Metanephros (tissue), 1 donor: ENCODE results near the gene SNAP91. TPM values are rescaled to one million over a fixed set of nuclear protein-coding genes. Genes with fewer than 3 reads are reported as not detected.

Experiments
- total RNA-seq: library from RNA; depleted of rRNA; stranded (reverse); fragments of >200 nt; gene quantifications from one replicate; pipeline ENCODE4 v1.2.3, GENCODE V29; 2014

SNAP91 gene
- total RNA-seq = 2.3 TPM

GRCh38 chr6:83708970-83709747 lies at the start of gene SNAP91:
Gene SNAP91, minus strand, starts transcription at chr6:83709101. Its CDS starts 1,174 bp downstream, at chr6:83707927.

DNA sequence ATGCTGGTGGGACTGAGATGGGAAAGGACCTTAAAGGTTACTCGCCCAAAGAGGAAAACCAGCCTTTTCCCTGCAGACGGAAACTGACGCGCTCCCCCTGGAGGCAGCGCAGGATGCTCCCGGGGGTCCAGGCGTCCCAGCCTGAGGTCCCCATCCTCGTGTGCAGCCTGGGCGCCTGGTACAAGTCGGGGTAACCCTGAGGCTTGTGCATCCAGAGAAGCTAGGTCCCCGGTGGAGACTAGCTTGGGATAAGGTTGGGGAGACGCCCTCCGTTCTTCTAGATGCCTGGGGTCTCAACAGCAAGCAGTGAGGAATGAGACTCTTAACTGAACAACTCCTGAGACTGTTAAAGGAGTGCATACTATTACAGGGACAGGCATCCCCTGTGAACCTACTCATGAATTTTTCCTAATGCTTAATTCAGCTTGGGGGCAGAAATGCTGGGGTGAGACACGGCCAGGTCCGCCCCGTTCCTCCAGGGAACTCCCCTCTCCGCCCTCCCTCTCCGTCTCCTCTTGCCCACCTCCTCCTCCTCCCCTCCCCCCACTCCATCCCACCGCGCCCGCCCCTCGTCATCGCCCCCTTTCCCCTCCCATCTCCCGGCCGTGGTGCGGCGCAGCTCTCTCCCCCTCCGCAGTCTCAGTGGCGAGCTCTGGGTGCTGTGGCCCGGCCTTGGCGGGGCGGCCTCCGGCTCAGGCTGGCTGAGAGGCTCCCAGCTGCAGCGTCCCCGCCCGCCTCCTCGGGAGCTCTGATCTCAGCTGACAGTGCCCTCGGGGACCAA lies 196.8 kb downstream of the SNAP91 start, which contains the start of gene PRSS35:
PRSS35 (plus strand) TSS at position 634 of the 781 bp plus-strand sequence. CDS start 10,908 bp downstream, outside the sequence.

Other genes starting within 250 kb of the SNAP91 start
- gene PRSS35, start 196.6 kb downstream of the SNAP91 start, total RNA-seq = 21.8 TPM
- not detected for gene RIPPLY2, start 144.3 kb upstream of the SNAP91 start, total RNA-seq
- 6.5 TPM for gene CYB5R4, start 150.6 kb upstream of the SNAP91 start, total RNA-seq